ENCODE results near the gene SLC12A8. TPM values are rescaled to one million over a fixed set of nuclear protein-coding genes. Genes with fewer than 3 reads are reported as not detected.

The SLC12A8 gene
- total and polyA plus RNA-seq, 3 donors from 2014 or later: 10.3 to 21.0 (median 12.3) TPM

GRCh38 chr3:125163739-125164601, 48.6 kb downstream of the SLC12A8 start:
- H3K27ac ChIP-seq: no peak overlapping the region
- intact Hi-C loops (cut with DNase I; ENCODE audit: low total_unique reads): loop anchor here (10.0 kb wide), 1 partner anchor 169 kb away; no protein-coding TSS in a partner anchor
- DNase-seq: peak; percentile 54
- 74 to 76% methylated on average over 10 to 15 of the region's 15 CpGs for WGBS, 2 donors
- no peak overlapping the region for H3K4me3 ChIP-seq
- TF ChIP-seq POLR2A (IDR thresholded peaks at IDR 0.05) (no peak), CTCF (IDR thresholded peaks at IDR 0.05) (no peak)
- no peaks in the 10 kb centered on the region for H3K4me1 ChIP-seq
- no peaks in the 10 kb centered on the region for H3K27me3 ChIP-seq
- no peaks in the 10 kb centered on the region for H3K9me3 ChIP-seq
- no peaks in the 10 kb centered on the region for H3K36me3 ChIP-seq (ENCODE audit: low read depth, missing control alignments)

GRCh38 chr3:125161607-125162219, 50.8 kb downstream of the SLC12A8 start:
- H3K36me3 ChIP-seq (ENCODE audit: low read depth, missing control alignments): no peaks in the 10 kb centered on the region
- 70 to 78% methylated on average over 9 to 12 of the region's 12 CpGs for WGBS, 2 donors
- H3K27me3 ChIP-seq: no peaks in the 10 kb centered on the region
- no peak for DNase-seq
- H3K9me3 ChIP-seq: no peaks in the 10 kb centered on the region
- intact Hi-C loops (cut with DNase I; ENCODE audit: low total_unique reads): loop anchor here (10.0 kb wide), 1 partner anchor 167 kb away; no protein-coding TSS in a partner anchor
- H3K4me3 ChIP-seq: no peak overlapping the region
- TF ChIP-seq CTCF (IDR thresholded peaks at IDR 0.05) (no peak), POLR2A (IDR thresholded peaks at IDR 0.05) (no peak)
- H3K4me1 ChIP-seq: no peaks in the 10 kb centered on the region
- no peak overlapping the region for H3K27ac ChIP-seq

- no peaks in the 10 kb centered on the region for H3K9me3 ChIP-seq
- no peak for DNase-seq
- no peaks in the 10 kb centered on the region for H3K4me1 ChIP-seq
- intact Hi-C loops (cut with DNase I; ENCODE audit: low total_unique reads): loop anchor here (10.0 kb wide), 1 partner anchor 166 kb away; no protein-coding TSS in a partner anchor
- no peaks in the 10 kb centered on the region for H3K27me3 ChIP-seq
- no peaks in the 10 kb centered on the region for H3K36me3 ChIP-seq (ENCODE audit: low read depth, missing control alignments)
- H3K27ac ChIP-seq: no peak overlapping the region
- WGBS, 2 donors: 87 to 95% methylated on average over 6 to 9 of the region's 9 CpGs
- H3K4me3 ChIP-seq: no peak overlapping the region
- TF ChIP-seq CTCF (IDR thresholded peaks at IDR 0.05) (no peak), POLR2A (IDR thresholded peaks at IDR 0.05) (no peak)
Measured at GRCh38 chr3:125160606-125161371, 51.8 kb downstream of the SLC12A8 start.

GRCh38 chr3:125157183-125157582, 55.4 kb downstream of the SLC12A8 start:
- 74 to 85% methylated on average over 3 of the region's 3 CpGs for WGBS, 2 donors
- H3K36me3 ChIP-seq (ENCODE audit: low read depth, missing control alignments): no peaks in the 10 kb centered on the region
- H3K27me3 ChIP-seq: no peaks in the 10 kb centered on the region
- no peak for TF ChIP-seq CTCF (IDR thresholded peaks at IDR 0.05)
- no peak for TF ChIP-seq POLR2A (IDR thresholded peaks at IDR 0.05)
- no peak overlapping the region for H3K4me3 ChIP-seq
- no peak overlapping the region for H3K27ac ChIP-seq
- no peaks in the 10 kb centered on the region for H3K9me3 ChIP-seq
- intact Hi-C loops (cut with DNase I; ENCODE audit: low total_unique reads): no loop called here
- H3K4me1 ChIP-seq: no peaks in the 10 kb centered on the region
- DNase-seq: no peak
